DOHH2 (cell line): ENCODE data around the gene EHD4.

Source experiments
- CTCF ChIP-seq: fragments of 200-600 bp; sonication (generic); IDR thresholded peaks from one replicate; pipeline ENCODE4 v1.5.1; 2014; ENCODE audit warnings: antibody characterized with exemption, mild to moderate bottlenecking, low read depth, low read length; ENCODE audit not compliant: poor library complexity, severe bottlenecking
- EZH2phosphoT487 ChIP-seq: fragments of 200-600 bp; sonication (generic); IDR thresholded peaks from 2 replicates; pipeline ENCODE4 v1.6.1; 2017; ENCODE audit warnings: borderline replicate concordance, mild to moderate bottlenecking, antibody characterized with exemption, low read length, moderate library complexity, mixed read lengths

- TF ChIP-seq CTCF: no peak
- TF ChIP-seq EZH2phosphoT487: no peak
Observed at GRCh38 chr15:41983221-41983620, 10.9 kb upstream of the EHD4 start.
